NOMO-1 (cell line): Measurements from ENCODE around the gene BCL2.
A peak's percentile ranks its signal among the peaks of the same experiment; 100 is the strongest.

Experiments used
- DNase-seq, 2 experiments: peaks; one replicate each; lab custom pipeline; 2025; ENCODE audit not compliant: unreplicated experiment in 2 of 2; lab: John Stamatoyannopoulos, UW

BCL2 gene

DNA sequence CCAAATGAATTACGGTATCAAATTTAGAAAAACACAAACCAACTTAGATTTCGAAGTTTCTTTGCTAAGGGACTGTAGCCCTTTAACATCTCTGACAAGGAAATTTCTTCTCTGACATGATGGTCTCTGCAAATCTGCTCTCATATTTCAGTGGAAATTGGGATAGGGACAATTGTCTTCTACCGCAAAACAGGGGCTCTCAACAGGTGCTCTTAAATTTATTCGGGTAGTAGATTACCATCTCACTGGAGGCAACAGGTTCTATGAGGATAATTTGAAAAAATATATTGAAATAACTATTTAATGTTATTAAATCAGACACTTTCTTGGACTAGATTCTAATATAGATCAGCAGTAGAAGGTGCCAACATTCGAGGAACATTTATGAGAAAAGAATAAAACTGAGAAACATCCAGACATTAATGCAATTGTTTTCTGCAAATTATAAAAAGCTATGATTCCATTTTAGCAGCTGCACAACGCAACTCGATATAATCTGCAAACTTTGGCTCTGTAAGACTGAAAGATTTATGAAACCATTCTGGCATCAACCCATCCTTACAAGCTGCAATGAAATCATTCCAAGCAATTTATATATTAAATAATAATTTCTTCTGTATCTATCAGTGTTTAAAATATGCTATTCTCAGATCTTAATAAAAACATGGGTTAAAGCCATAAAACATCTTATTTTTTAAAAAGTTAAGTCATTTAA, 10.0 kb upstream of the BCL2 start:
- DNase-seq: no peak

DNA sequence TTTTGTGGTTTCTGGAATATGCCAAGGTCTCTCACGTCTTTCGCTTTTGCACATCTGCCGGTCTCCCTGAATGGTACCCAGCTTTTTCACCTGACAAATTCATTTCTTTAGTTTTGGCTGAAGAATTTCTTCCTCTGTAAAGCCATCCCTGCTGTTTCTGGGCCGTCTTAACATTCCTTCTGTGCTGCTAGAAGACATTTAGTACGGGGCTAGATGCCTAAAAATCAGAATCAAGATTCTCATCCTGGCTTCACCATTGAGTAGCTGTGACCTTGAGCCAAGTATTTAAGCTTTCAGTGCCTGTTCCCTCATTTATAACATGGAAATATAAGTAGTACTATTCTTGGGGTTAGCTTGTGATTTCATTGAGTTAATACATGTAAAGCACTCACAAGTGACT, 6.4 kb upstream of the BCL2 start:
- DNase-seq: no peak

DNA sequence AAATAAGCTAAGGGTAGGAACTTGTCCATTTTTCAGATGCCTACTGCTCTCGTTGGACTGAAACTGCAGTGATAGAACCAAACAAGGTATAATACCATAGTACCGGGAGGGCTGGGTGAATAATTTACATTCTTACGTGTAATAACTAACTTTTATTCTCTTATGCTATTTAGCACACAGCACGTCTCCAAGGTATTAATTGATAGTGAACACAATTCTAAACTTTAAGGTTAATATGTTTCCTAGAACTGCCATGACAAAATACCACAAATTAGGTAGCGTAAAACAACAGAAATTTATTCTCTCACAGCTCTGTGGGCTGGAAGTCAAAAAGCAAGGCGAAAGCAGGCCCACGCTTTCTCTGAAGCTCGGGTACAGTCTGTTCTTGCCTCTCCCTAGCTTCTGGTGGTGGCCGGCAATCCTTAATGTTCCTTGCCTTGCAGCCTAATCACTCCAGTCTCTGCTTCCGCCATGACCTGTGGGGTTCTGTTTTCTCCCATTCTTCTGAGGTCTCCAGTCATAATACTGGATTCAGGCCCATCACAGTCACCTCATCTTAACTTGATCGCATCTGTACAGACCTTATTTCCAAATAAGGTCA, 5.6 kb upstream of the BCL2 start:
- DNase-seq: no peak

DNA sequence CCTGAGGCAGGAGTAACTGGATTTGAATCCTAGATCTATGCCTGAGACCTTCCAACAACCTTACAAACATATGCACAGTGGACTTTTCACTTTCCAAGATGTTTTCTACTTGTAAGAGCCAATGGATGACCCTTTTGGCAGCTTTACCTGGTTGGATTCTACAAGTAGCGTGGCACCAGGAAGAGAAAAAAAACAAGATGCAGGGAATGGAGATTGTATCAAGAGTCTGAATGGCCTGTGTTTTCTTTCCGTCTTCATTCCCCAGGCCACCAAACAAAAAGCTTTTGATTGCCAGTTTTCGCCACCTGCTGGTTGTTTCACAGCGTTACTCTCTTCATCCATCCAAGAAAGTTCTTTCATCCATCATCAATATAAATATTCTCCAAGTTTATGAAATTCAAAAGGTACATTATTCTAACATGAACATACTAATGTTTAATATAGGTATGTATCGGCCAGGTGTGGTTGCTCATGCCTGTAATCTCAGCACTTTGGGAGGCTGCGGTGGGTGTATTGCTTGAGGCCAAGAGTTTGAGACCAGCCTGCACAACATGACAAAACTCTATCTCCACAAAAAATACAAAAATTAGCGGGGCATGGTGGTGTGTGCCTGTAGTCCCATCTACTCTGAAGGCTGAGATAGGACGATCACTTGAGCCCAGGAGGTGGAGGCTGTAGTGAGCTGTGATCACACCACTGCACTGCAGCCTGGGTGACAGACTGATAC, 3.5 kb upstream of the BCL2 start:
- peak; percentile 64 to 86 for DNase-seq

GRCh38 chr18:63322206-63322605, 2.6 kb upstream of the BCL2 start:
- DNase-seq: peak; percentile 65 to 91

DNA sequence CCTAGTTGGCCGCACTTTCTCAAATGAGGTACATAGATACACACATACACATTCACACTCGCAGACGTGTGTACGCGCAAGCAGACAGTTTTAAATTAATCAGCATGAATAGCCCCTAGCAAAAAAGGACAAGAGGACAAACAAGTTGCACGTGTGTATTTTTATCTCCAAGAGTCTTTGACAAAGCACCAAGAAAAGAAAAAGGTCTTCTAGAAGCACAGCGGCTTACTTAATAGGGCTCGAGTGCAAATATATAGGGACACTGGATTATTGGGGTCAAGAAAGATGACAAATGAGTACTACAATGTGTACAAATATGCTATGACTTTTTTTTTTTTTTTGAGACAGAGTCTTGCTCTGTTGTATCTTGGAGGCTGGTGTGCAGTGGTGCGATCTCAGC, 1.7 kb upstream of the BCL2 start:
- DNase-seq: no peak

GRCh38 chr18:63320975-63321265, 1.4 kb upstream of the BCL2 start:
- DNase-seq: peak in 1 of 2 experiments; percentile 26

DNA sequence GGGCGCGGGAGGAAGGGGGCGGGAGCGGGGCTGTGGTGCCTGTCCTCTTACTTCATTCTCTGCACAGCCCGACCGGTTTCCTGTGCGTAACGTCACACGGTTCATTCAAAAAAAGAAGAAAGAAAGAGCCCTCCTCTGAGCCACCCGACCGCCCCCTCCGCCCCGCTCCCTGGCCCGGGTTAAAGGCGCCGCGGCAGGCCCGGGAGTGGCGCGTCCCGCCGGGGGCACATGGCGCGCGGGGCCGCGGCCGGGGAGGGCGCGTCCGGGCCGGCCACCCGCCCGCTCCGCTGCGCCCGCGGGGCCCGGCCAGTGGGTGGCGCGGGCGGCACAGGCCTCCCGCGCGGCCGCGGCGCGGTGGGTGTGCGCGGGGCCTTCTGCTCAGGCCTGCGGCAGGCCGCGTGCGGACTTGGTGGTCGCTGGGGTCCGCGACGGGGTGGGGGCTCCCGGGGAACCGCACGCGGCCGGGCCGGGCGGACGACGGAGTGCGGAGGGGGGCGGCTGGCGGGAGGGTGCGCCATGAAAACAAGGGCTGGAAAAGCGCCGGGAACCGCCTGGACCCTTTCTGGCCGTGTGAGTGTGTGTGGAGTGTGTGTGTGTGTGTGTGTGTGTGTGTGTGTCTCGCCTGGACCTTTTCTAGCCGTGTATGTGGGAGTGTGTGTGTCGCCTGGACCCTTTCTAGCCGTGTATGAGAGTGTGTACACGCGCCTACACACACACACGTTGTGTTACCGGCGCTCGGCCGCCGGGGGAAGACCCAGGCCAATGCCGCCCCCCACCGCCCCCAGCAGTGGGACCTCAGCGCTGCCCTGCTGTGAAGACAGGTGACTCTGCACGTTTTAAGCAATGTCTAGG, 780 bp upstream of the BCL2 start:
- DNase-seq: peak; percentile 88

- DNase-seq: no peak
Observed at GRCh38 chr18:63318889-63319382, 633 bp downstream of the BCL2 start.

- DNase-seq: peak; percentile 76 to 82
Observed at GRCh38 chr18:63317982-63318888, 1.3 kb downstream of the BCL2 start.

- no peak for DNase-seq
Observed at GRCh38 chr18:63317556-63317946, 2.0 kb downstream of the BCL2 start.

DNA sequence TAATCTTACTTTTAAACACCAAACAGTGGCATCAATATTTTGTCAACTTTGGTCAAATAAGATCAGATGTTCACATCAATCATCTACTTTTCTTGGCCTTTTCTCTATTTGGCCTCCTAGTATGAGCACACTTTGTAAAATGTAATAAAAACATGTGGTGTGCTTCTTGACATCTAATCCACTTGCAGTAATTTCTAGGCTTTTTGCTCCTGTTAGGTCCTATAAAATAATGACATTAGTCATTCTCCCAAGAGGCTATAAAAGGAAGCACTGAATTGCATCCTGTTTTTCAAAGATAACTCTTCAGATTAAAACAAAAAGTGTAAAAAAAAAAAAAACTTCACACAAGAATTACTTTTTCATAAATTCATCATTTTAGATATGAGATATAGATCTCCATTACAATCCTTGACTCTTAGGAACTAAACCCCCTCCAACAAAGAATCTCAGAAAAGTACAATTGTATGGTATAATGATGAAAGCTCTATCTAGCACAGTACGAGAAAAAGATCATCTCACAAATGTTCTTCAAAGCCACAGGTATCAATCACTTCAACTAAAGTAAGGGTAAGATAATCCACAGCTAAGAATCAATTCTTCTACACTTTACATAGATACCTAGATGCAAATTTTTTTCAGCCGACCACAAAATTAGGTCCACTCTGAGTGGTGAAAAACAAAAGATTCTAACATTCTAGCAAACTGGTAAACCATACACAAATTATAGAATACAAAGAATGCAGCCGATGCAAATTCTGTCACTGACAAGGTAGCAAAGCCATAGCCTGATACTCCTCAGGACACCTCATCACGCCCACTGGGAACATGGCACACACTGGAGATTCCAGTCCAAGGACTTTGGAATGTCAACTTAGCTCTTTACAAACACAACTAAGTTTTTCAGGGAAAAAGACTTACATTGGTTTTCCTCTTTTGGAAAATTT, 2.7 kb downstream of the BCL2 start:
- DNase-seq: no peak

DNA sequence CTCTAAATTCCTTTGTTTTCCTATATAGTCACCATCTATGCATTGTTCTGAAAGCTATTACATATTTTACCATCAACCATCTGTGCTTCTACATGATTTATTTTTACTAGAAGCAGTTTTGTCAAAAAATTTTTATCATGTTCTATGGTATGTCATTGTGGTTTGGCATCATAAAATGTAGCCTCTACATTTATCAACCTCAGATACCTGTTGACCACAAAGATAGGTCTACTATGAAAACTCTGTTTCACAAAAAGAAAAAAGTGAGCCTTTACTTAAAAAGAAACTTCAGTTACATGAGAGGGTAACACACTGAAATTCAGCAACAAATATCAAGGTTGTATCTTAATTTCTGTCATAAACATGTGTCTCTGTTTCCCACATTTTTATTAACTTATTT, 3.7 kb downstream of the BCL2 start:
- DNase-seq: no peak

- no peak for DNase-seq
Observed at GRCh38 chr18:63315131-63315662, 4.4 kb downstream of the BCL2 start.

GRCh38 chr18:63314062-63314790, 5.3 kb downstream of the BCL2 start:
- DNase-seq: no peak

GRCh38 chr18:63313396-63313917, 6.1 kb downstream of the BCL2 start:
- DNase-seq: no peak

DNA sequence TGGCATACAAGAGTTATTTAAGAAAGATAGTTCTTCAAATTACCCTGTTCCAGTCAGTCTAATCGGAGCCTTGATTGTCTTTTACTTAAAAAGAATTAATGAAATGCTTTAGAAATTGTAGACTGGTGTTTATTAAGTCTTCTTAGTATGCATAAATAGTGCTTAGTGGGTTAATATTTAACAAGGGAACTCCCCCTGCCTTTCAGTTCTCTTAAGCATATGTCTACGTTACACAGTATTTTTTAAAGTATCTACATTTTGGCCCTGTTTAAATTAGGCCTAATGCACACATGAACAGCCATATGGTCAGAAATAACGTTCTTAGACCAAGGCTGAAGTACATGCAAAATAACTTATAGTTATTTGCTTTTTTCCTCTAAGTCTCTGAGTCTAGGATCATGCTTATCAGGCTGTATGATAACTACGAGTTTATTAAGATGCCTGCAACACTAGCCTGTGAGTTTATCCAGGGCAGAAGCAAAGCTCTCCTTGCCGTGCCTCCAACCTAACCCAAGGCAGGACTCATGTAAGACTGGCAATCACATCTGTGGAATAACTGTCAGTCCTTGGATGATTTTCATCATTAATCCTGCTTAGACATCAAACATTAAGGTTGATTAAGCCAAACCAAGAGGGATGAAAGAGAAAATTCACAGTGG, 6.7 kb downstream of the BCL2 start:
- no peak for DNase-seq
